GM18526 (cell line): ENCODE data around the gene RBPJL.

Experiments
- POLR2A ChIP-seq: IDR thresholded peaks from 3 replicates; pipeline ENCODE4 v1.6.1; 2011; ENCODE audit not compliant: insufficient read length; ENCODE audit errors: extremely low read depth

The RBPJL gene

DNA sequence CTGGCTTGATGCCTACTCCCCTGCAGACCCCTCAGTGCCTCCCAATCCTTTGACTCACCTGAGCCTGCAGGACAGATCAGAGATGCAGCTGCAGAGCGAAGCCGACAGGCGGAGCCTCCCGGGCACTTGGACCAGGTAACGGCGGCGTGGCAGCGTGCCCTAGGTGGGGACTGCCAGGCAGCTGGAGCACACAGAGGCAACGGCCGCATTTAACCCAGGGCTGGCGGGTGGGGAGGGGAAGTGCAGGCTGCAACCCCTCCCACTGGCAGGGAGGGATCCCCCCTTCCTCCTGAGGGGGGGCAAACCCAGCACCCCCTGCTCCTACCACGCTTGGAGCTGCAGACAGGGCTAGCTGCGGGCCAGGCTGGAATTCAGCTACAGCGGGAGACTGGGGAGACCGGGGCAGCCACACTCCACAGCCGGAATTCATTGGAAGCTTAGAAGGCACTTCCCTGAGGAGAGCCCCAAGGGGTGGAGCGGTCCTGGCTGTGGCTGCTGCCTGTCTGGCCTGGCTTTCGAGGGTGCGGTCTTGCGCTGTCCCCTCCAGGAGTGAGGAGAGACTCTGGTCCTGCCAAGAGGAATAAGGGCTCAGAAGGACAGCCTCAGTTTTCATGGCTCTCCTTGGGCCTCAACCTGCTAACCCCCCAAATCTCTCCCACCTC, 1.6 kb downstream of the RBPJL start, which contains the start of gene MATN4:
MATN4 (minus strand) TSS at position 183 of the 662 bp plus-strand sequence. CDS start 2,717 bp downstream, outside the sequence.
- TF ChIP-seq POLR2A, result no peak

DNA sequence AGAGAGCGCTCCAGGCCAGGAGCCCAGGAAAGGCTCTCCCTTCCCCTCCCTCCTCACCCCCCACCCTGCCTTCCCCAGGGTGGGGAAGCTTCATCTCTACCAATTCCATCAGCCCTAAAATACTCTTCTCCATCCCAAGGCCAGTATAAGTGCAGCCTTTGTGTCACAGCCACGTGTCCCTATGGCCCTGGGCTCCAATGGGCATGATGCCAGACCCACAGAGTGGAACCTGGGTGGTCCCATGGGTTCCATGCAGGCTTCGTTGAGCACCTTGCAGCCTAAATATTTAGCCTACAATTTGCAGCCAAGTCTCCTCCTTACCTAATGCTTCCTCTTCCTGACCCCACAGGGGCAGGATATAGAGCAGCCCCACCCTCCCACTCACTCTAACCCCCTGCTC, 2.4 kb downstream of the RBPJL start:
- no peak for TF ChIP-seq POLR2A

DNA sequence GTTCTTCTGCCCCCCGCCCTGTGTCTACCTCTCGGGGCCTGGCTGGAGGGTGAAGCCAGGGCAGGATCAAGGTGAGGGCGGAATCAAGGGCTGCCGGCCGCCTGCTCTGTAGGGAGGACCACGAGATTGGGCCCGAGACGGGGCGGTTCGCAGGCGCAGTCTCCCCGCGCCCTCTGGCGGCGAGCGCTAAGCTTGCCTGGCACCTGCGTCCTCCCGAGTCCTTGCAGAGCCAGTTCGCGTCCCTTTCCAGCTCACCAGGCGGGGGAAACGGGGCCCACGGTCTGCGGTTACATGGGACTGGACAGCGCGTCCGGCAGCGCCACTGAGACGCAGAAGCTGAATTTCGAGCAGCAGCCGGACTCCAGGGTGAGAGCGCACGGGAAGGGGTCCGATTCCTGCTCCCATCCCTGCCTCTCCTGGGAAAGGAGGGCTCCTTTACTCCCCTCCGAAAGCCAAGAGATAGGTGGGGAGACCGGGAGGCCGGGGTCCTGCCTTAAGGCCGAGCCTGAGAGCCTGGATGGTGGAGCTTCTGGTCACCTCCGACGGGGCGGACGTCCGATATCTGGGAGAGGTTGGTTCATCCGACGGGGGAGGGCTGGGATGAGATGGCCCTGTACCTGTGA, 5.1 kb downstream of the RBPJL start:
- no peak for TF ChIP-seq POLR2A

DNA sequence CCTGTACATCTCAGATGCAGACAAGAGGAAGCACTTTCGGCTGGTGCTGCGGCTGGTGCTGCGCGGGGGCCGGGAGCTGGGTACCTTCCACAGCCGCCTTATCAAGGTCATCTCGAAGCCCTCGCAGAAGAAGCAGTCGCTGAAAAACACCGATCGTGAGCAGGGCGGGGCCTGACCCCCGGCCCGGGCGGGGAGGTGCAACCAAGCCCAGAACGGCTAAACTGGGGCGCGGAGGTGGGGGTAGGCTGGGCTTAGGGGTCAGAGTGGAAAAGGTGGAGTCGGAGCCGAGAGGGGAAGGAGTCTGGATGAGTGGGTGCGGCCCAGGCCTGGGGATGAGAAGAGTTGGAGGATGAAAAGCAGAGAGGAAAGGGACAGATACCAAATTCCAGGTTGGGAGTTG, 5.6 kb downstream of the RBPJL start:
- no peak for TF ChIP-seq POLR2A

DNA sequence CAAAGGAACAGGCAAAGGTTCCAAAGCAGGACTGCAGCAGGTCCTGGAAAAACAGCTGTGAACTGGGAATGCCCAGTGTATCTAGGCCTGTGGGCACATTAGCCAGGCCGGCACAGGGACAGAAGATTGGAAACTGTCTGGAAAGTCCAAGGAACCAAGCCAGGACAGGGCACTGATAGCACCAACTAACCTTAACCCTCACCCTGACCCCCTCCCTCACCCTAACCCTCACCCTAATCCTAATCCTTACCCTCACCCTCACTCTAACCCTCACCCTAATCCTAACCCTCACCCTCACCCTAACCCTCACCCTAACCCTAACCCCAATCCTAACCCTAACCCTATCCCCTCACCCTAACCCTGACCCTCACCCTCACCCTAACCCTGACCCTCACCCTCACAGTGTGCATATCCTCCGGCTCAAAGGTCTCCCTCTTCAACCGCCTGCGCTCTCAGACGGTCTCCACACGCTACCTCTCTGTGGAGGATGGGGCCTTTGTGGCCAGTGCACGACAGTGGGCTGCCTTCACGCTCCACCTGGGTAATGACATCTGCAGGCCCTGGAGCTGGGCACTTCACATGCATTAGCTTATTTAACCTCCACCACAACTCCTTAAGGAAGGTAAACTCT, 6.5 kb downstream of the RBPJL start:
- no peak for TF ChIP-seq POLR2A

DNA sequence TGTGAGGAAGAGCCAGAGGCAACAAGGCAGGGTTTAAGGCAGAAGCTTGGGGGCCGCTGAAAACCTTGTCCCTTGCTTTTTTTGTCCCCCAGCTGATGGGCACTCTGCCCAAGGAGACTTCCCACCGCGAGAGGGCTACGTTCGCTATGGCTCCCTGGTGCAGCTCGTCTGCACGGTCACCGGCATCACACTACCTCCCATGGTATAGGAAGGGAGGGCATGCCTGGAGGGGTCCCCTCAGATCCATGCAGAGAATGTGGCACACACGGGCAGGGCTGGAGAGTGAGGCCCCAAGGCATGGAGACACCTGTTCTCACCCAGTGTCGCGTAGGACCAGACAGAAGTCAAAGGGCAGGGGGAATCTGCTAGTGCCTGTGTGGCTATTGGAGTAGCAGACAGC, 7.3 kb downstream of the RBPJL start:
- TF ChIP-seq POLR2A, result no peak

DNA sequence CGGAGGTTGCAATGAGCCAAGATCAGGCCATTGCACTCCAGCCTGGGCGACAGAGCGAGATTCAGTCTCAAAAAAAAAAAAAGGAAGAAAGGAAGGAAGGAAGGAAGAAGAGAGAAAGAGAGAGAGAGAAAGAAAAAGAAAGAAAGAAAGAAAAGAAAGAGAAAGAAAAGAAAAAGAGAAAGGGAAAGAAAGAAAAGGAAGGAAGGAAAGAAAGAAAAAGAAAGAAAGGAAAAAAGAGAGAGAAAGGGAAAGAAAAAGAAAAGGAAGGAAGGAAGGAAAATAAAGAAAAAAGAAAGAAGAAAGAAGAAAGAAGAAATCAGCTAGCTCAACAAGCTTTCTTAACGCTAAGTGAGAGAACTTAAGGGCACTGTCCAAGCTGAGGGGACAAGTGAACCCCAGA, 9.0 kb downstream of the RBPJL start:
- no peak for TF ChIP-seq POLR2A

DNA sequence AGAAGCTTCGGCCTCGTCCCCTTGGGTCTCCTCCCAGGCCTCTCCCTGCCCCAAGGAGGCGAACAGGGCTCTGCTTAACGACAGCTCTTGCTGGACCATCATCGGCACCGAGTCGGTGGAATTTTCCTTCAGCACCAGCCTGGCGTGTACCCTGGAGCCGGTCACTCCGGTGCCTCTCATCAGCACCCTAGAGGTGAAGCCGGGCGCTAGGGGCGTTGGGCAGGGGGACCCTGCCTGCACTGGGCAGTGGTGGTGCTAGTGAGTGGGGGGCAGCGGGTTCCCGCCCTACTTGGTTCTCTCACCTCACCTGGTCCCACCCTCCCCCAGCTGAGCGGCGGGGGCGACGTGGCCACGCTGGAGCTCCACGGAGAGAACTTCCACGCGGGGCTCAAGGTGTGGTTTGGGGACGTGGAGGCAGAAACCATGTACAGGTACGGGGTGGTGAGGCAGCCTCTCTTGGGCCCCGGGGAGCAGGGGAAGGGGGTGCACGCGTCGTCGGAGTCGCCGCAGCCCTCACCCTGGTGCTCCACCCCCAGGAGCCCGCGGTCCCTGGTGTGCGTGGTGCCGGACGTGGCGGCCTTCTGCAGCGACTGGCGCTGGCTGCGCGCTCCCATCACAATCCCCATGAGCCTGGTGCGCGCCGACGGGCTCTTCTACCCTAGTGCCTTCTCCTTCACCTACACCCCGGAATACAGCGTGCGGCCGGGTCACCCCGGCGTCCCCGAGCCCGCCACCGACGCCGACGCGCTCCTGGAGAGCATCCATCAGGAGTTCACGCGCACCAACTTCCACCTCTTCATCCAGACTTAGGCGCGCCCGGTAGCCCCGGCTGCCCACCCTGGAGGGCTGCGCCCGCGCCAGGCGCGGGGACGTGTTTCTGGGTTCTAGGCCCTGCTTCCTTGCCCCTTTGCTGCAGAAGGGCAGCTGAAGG, 9.8 kb downstream of the RBPJL start:
- TF ChIP-seq POLR2A, result no peak

DNA sequence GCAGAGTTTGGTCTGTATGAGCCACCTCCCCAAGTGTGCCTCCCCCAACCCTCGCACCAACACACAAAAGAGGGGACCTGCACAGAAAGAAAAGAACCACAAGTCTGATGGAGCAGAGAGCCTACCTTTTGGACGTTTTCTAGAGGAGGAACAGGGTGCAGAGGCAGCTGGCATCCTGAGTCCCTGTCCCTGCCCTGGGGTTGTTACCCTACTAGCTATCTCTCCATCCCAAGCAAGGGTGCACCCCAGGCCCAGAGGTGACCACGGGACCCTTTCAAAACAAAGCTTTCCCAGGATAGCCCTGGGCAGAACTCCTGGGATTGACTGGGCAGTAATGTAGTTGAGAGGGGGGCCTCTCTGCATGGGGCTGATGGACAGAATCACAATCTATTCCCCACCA, 11.2 kb downstream of the RBPJL start:
- TF ChIP-seq POLR2A, result no peak

DNA sequence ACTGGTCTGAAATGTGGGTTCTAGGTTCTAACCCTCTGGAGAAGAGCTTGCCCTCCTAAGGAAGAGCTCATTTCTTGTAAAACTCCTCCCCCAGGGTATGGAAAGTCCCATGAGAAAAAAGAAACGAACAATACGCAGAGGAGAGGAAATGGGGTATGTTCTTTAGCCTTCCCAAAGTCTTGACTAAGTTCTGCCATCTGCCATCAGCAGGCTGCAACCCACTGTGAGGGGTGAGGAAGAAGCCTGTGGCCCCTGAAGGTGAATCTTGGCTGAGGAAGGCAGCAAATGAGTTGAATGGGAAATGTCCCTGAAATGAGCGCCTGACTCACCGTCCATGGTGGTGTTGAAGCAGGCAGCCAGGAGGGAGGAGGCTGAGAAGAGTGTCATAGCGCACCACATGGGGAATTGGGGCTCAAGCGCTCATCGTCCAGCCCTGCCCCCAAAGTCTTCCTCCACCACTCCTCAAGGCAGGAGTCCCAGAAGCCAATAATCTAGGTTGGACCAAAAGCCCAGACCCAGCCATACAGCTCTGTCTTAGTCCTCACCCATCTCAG, 11.8 kb downstream of the RBPJL start:
- no peak for TF ChIP-seq POLR2A

DNA sequence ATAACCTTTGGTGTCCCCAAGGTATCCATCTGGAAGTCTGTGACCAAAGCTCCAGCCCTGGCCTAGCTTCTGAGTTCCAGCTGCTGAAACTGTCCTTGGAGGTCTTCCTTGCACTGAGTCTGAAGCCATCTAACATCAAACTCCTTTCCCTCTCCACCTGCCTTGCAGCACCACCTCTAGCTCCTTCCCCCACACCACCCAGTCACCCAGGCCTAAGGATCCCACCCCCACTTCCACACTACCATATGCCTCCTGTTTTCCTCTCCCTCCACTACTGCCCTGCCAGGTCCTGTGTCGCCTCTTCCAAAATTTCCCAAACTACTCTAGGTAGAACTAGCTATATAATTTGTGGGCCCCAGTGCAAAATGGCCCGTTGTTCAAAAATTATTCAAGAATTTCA, 12.3 kb downstream of the RBPJL start:
- no peak for TF ChIP-seq POLR2A

DNA sequence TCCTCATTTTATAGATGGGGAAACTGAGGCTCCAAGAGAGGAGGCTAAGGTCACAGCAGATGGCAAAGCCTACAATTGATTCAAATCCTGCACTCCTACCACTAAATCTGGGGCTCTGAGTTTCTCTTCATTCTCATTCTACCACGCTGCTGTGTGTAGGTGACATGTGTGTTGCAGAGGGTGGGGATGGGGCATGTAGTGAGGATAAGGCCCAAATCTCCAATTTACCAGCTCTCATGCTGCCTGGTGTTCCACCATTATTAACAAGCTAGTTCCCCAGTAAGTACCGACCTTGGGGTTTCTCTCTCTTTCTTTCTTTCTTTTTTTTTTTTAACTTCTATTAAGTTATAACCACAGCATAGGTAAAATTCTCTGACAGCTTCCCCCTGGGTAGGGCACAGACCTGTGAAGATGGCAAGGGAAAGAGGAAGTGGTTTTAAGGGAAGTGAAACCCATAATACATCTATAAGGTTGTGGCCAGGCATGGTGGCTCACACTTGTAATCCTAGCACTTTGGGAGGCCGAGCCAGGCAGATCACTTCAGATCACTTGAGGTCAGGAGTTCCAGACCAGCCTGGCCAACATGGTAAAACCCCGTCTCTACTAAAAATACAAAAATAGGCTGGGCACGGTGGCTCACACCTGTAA, 14.4 kb downstream of the RBPJL start:
- no peak for TF ChIP-seq POLR2A

DNA sequence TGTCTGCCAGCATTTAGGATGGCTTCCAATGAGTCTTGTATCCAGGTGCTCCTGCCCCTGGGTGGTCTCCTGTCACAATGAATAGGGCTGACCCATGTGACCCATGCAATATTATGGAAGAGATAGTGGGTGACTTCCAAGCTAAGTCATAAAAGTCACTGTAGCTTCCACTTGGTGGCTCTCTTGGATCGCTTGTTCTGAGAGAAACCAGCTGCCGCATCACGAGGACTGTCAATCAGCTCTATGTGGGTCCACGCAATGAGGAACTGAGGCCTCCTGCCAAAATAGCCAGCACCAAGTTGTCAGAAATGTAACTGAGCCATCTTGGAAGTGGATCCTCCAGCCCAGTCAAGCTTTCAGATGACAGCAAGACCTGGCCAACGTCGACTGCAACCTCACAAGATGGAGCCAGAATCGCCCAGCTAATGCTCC, 16.3 kb downstream of the RBPJL start:
- TF ChIP-seq POLR2A, result no peak

DNA sequence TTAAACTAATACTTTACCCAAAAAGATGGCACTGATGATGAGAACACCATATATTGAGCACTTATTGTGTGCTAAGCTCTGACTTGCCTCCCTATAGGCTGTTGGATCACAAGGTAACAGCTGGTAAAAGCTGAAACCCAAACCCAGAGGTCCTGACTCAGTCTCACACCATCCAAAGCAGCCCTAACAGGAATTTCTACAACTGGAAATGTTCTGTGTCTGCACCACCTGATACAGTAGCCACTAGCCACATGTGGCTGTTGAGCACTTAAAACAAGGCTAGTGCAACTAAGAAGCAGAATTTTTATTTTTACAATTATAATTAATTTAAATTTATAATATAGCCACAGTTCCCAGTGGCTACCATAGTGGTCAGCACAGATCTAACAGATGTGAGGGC, 17.1 kb downstream of the RBPJL start:
- no peak for TF ChIP-seq POLR2A

DNA sequence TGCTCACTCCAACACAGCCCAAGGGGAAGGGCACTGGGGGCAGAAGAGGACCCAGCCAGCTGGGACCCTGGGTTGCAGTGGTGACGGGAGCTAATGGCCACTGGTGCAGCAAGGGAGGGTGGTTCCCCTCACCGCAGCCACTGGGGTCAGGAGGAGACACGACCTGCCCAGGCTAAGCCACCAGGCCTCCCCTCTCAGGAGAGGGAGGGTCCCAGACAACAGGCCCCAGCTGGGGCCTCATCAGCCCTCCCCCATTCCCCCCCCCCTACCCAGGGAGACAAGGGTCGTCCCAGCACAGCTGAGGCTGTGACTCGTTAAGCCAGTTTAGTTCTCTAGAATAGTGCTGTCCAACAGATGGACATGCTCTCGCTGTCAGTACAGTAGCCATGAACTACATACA, 18.7 kb downstream of the RBPJL start:
- TF ChIP-seq POLR2A, result no peak
